GM21381 (cell line): ENCODE data around the gene NT5C3B.
"Not testable (repeated sequence)": the region's sequence is repeated elsewhere in the genome, so short reads cannot be mapped to it uniquely, and the experiment has no call there.

ENCODE experiments used
- ATAC-seq: cut with Tn5 transposase; IDR thresholded peaks from one replicate; pipeline ENCODE4 v1.9.1; 2021; ENCODE audit warnings: mild to moderate bottlenecking, moderate library complexity; ENCODE audit not compliant: unreplicated experiment

The NT5C3B gene

DNA sequence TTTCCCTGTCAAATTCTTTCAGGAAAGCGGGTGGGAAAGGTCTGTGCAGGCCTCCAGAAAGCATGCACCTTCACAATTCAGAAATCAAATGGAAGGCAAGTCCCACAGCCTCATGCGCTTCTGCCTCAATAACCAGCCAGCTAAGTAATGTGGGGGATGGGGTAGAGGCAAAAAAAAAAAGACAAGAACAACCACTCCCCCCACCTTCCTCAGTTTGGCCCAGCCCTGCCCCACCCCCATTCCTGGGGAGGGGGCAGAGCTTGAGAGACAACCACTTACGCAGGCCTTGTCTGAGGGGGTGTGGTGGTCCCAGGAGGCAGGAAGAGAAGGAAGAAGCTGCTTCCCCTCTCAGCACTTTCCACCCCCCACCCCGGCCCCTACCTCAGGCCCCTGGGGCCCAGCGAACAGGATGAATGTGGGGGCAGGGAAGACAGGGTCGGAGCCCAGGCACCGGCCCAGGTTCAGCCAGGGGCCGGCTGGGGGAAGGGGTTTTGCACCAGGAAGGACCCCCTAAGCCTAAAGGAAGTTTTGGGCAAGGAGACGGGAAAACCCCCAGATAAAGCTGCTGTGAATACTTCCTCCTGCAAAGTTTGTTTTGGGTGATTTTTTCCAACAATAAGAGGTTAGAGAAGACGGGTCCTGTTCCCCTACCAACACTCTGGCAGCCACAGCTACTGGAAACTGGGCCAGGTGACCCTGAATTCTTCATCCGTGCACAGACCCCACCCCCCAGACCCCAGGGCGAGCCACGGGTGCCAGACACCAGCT lies 50.8 kb downstream of the NT5C3B start:
- ATAC-seq, result no peak

- ATAC-seq, result no peak
These were observed 51.8 kb downstream of the NT5C3B start for GRCh38 chr17:41784207-41784744.

- no peak for ATAC-seq
These were observed 53.9 kb downstream of the NT5C3B start for GRCh38 chr17:41782142-41782541.

DNA sequence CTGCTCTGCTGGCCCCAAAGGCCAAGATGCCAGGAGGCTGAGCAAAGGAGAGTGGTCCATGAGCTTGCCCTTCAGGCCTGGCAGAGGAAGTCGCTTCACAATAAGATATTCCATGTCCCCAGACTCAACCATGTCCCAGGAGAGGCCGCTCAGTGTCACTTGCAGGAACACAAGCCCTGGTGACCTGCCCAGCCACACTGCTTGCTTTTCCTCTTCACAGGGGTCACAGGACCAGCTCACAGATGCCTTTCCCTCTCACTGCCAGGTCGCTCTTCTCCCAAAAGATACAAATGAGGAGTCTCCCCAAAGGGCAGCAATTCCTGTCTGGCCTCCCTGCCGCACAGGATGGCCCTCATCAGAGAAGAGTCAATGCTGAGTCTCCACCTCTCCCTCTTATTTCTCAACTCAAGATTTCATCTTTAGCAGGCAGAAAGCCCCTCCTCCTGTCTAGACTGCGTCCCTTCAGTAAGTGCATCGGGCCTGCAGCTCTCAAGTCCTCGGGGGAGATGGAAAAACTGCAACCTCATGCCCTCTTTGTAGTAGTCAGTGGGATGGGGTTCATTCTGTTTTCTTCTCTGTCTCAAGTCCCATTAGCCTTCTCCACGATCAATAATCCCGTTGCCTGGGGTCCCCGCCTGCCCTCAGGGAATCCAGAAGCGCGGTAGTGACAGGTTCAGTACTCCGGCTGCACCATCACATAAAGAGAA lies 54.5 kb downstream of the NT5C3B start:
- no peak for ATAC-seq

DNA sequence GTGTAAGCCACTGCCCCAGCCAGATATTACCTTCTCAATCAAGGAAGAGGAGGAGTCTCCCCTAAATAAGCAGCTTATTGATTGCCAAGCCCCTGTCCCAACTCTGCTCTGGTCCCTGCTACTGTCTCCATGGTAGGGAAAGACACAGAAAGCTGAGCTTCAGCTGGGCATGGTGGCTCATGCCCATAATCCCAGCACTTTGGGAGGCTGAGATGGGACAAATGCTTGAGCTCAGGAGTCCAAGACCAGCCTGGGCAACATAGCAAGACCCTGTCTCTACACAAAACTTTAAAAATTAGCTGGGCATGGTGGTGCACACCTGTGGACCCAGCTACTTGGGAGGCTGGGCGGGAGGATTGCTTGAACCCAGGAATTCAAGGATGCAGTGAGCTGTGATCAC lies 56.1 kb downstream of the NT5C3B start:
- ATAC-seq, result no peak

DNA sequence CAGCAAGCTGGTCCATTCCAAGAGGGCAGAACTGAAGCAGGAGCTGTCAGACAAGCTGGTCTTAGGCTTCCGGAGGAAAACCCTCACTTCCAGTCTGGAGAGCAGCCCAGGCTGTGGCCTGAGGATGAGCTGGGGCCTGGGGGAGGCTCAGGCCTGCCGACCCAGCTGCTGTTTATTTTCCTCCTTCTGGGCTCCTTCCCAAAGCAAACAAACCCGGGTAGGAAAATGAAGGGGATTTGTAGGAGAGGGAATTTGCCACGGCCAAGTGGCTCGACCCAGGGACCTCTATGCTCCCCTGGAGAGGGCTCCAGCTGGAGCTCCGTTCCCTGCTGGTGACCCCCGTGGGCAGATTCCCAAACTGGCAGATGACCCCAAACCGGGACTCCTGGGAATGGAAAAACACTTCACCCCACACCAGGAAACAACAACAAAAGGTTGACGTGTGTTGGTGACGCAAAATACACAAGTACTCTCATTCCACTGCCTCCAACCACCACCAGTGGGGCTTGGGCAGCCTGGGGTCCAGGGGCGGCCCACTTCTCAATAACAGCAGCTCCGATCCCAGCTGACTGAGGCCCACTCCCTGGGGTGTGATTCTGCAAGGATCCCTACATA lies 58.4 kb downstream of the NT5C3B start:
- ATAC-seq, result no peak

DNA sequence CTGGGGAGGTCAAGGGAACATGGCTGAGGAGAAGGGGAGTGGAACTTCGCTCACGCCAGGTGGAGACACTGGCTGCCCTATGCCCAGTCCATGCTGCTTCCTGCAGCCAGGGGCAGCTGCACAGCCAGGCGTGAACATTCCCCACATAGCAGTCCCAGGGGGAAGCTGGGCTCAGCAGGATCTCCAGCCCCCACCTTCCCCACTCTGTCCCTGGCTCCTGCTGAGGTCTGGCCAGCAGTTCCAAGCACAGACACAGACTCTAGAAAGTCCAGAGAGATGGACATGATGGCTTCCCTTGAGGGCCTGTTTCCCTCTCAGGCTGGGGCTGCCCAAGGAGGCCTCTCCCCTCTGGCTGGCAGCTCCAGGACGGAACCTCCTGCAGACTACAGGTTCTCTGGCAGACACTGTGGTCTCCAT lies 58.9 kb downstream of the NT5C3B start:
- no peak for ATAC-seq

DNA sequence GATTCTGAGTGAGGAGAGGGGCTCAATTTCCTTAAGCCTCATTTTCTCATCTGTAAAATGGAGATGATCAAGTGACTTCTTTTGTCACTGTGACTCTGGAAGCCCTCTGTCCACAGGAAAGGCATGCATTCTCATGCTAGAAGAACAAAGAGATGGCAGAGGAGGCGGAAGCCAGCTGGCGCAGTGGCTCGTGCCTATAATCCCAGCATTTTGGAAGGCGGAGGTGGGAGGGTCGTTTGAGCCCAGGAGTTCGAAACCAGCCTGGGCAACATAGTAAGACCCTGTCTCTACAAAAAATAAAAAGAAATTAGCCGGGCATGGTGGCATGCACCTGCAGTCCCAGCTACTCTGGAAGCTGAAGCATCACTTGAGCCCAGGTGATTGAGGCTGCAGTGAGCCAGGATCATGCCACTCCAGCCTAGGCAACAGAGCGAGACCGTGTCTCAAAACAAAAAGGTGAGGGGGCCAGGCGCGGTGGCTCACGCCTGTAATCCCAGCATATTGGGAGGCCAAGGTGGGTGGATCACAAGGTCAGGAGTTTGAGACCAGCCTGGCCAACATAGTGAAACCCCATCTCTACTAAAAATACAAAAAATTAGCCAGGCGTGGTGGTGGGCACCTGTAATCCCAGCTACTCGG lies 59.7 kb downstream of the NT5C3B start:
- ATAC-seq, result not testable (repeated sequence)

GRCh38 chr17:41775394-41776226 lies 60.4 kb downstream of the NT5C3B start:
- no peak for ATAC-seq
